Stimulated activated CD8-positive, alpha-beta memory T cell treated with anti-CD3 and anti-CD28 coated beads, Interleukin-12 subunit alpha, Interleukin-12 subunit beta, amount 100 ng/mL, for 24 hours (primary cell): Measurements from ENCODE around the gene SERGEF.

Source experiments
- DNase-seq: peaks from one replicate; pipeline ENCODE4 v3.0.0-alpha.2; 2020; ENCODE audit errors: extremely low read depth

SERGEF gene

GRCh38 chr11:17951685-17952388 lies 61.0 kb downstream of the SERGEF start:
- DNase-seq = no peak

- DNase-seq = no peak
These were observed 62.2 kb downstream of the SERGEF start for GRCh38 chr11:17950644-17951043.

- DNase-seq = no peak
These were observed 64.6 kb downstream of the SERGEF start for GRCh38 chr11:17948296-17948695.

GRCh38 chr11:17939542-17939941 lies 73.3 kb downstream of the SERGEF start:
- DNase-seq = no peak

- no peak for DNase-seq
These were observed 76.1 kb downstream of the SERGEF start for GRCh38 chr11:17936790-17937189.

- DNase-seq = no peak
These were observed 78.7 kb downstream of the SERGEF start for GRCh38 chr11:17934194-17934593.

GRCh38 chr11:17933708-17934107 lies 79.1 kb downstream of the SERGEF start:
- DNase-seq = no peak

- no peak for DNase-seq
These were observed 80.4 kb downstream of the SERGEF start for GRCh38 chr11:17932472-17932871.

GRCh38 chr11:17931595-17931994 lies 81.3 kb downstream of the SERGEF start:
- no peak for DNase-seq

GRCh38 chr11:17930544-17931125 lies 82.2 kb downstream of the SERGEF start:
- no peak for DNase-seq

GRCh38 chr11:17929171-17929570 lies 83.7 kb downstream of the SERGEF start:
- no peak for DNase-seq

GRCh38 chr11:17927681-17928343 lies 85.0 kb downstream of the SERGEF start:
- DNase-seq = no peak

GRCh38 chr11:17927041-17927440 lies 85.8 kb downstream of the SERGEF start:
- no peak for DNase-seq

GRCh38 chr11:17924713-17925112 lies 88.1 kb downstream of the SERGEF start:
- DNase-seq = no peak

- no peak for DNase-seq
These were observed 89.6 kb downstream of the SERGEF start for GRCh38 chr11:17923217-17923616.

GRCh38 chr11:17922416-17922788 lies 90.4 kb downstream of the SERGEF start:
- no peak for DNase-seq

- DNase-seq = no peak
These were observed 91.0 kb downstream of the SERGEF start for GRCh38 chr11:17921659-17922415.

GRCh38 chr11:17918049-17918605 lies 94.7 kb downstream of the SERGEF start:
- DNase-seq = no peak

GRCh38 chr11:17917556-17917955 lies 95.3 kb downstream of the SERGEF start:
- DNase-seq = no peak

GRCh38 chr11:17915500-17916143 lies 97.2 kb downstream of the SERGEF start:
- DNase-seq = no peak

- DNase-seq = no peak
These were observed 97.9 kb downstream of the SERGEF start for GRCh38 chr11:17914957-17915356.

- no peak for DNase-seq
These were observed 105.8 kb downstream of the SERGEF start for GRCh38 chr11:17907046-17907445.
